Measurements from ENCODE around the gene TNFSF12. TPM values are rescaled to one million over a fixed set of nuclear protein-coding genes. Genes with fewer than 3 reads are reported as not detected.

The TNFSF12 gene
- total RNA-seq, 3 donors from 2014 or later = 11.6 to 69.4 (median 15.8) TPM

DNA sequence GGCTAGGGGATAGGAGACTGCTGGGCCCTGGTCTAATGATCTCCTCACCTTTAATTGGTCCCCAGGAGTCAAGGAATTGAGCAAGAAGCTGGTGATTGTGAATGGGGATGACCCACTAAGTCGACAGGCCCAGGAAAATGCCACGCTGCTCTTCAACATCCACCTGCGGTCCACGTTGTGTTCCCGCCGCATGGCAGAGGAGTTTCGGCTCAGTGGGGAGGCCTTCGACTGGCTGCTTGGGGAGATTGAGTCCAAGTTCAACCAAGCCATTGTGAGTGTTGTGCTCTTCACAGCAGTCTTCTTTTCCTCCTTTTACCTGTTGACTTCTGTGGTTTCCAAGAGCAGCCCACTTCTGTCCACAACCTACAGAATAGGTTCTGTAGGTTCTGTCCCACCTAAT, 45.3 kb upstream of the TNFSF12 start:
- DNase-seq (peak in 1 of 3 donors; percentile 11), ATAC-seq (no peak)
- no peak for TF ChIP-seq CTCF (IDR thresholded peaks at IDR 0.05)
- peaks cover 10% of the 10 kb centered on the region for H3K4me1 ChIP-seq (ENCODE audit: low read depth)
- intact Hi-C loops (cut with DNase I, micrococcal nuclease) = no loop called here
- H3K36me3 ChIP-seq (ENCODE audit: low read depth) = peaks cover 34% of the 10 kb centered on the region
- no peaks in the 10 kb centered on the region for H3K9me3 ChIP-seq
- no peak overlapping the region for H3K4me3 ChIP-seq

GRCh38 chr17:7508145-7508544, 40.7 kb upstream of the TNFSF12 start:
- Histone ChIP-seq H3K4me1 (ENCODE audit: low read depth) (peaks cover 10% of the 10 kb centered on the region), H3K4me3 (no peak overlapping the region), H3K9me3 (no peaks in the 10 kb centered on the region), H3K36me3 (ENCODE audit: low read depth) (peaks cover 25% of the 10 kb centered on the region)
- ATAC-seq (no peak), DNase-seq (no peak)
- no peak for TF ChIP-seq CTCF (IDR thresholded peaks at IDR 0.05)
- intact Hi-C loops (cut with DNase I, micrococcal nuclease) = no loop called here

DNA sequence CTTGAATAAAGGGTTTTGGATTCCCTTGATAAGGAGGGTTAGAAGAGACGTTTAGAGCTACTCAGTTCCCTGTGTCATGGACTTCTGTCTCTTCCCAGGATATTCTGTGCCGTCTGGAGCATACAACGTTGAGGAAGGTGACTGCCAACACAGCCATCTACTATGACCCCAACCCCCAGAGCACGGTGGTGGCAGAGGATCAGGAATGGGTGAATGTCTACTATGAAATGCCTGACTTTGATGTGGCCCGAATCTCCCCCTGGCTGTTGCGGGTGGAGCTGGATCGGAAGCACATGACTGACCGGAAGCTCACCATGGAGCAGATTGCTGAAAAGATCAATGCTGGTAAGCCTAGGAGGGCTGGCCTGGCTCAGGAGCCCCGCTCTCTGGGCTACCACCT, 40.0 kb upstream of the TNFSF12 start:
- Histone ChIP-seq H3K9me3 (no peaks in the 10 kb centered on the region), H3K4me1 (ENCODE audit: low read depth) (peaks cover 10% of the 10 kb centered on the region), H3K36me3 (ENCODE audit: low read depth) (peaks cover 22% of the 10 kb centered on the region), H3K4me3 (no peak overlapping the region)
- ATAC-seq = no peak
- intact Hi-C loops (cut with DNase I, micrococcal nuclease) = no loop called here
- no peak for TF ChIP-seq CTCF (IDR thresholded peaks at IDR 0.05)
- no peak for DNase-seq

DNA sequence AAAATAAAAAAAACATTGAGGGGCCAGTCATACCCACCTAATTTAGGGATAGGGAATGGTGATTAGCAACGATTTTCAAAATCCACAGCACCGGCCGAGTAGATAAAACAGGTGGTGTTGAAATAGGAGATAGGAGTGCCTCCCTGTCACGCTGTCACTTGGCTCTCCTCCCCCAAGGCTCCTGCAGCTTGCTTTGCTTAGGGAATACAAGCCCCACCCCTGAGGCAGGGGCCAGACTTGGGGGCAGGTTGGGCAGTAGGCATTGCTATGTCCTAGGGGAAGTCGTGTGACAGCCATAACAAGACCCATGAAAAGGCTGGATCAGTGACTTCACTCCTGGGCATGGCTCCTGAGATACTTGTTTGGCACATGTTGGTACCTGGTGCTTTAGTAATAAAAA, 38.9 kb upstream of the TNFSF12 start:
- DNase-seq = no peak
- ATAC-seq = no peak
- intact Hi-C loops (cut with DNase I, micrococcal nuclease) = loop anchor here in 1 of 2 donors (5.0 kb wide), 1 partner anchor 52 kb away; the partner anchor contains the start of gene SENP3
- H3K9me3 ChIP-seq = no peaks in the 10 kb centered on the region
- peaks cover 22% of the 10 kb centered on the region for H3K36me3 ChIP-seq (ENCODE audit: low read depth)
- no peak for TF ChIP-seq CTCF (IDR thresholded peaks at IDR 0.05)
- H3K4me1 ChIP-seq (ENCODE audit: low read depth) = peaks cover 5% of the 10 kb centered on the region
- no peak overlapping the region for H3K4me3 ChIP-seq

- intact Hi-C loops (cut with DNase I, micrococcal nuclease) = loop anchor here in 1 of 2 donors (5.0 kb wide), 1 partner anchor 51 kb away; the partner anchor contains the start of gene SENP3
- Histone ChIP-seq H3K4me1 (ENCODE audit: low read depth) (peaks cover 8% of the 10 kb centered on the region), H3K4me3 (no peak overlapping the region), H3K9me3 (no peaks in the 10 kb centered on the region), H3K36me3 (ENCODE audit: low read depth) (peaks cover 22% of the 10 kb centered on the region)
- DNase-seq = no peak
- ATAC-seq = no peak
- no peak for TF ChIP-seq CTCF (IDR thresholded peaks at IDR 0.05)
Measured at GRCh38 chr17:7511108-7511507, 37.8 kb upstream of the TNFSF12 start.

- H3K4me3 ChIP-seq = no peak overlapping the region
- DNase-seq = no peak
- no peak for TF ChIP-seq CTCF (IDR thresholded peaks at IDR 0.05)
- H3K36me3 ChIP-seq (ENCODE audit: low read depth) = peaks cover 22% of the 10 kb centered on the region
- no peaks in the 10 kb centered on the region for H3K9me3 ChIP-seq
- ATAC-seq = no peak
- H3K4me1 ChIP-seq (ENCODE audit: low read depth) = peaks cover 8% of the 10 kb centered on the region
- intact Hi-C loops (cut with DNase I, micrococcal nuclease) = loop anchor here in 1 of 2 donors (5.0 kb wide), 1 partner anchor 50 kb away; the partner anchor contains the start of gene SENP3
Measured at GRCh38 chr17:7512105-7512504, 36.8 kb upstream of the TNFSF12 start.
